CD14-positive monocyte (primary cell): Measurements from ENCODE around the gene INPP5K. TPM values are rescaled to one million over a fixed set of nuclear protein-coding genes. Genes with fewer than 3 reads are reported as not detected.

ENCODE experiments used
- DNase-seq, 3 donors: peaks; one replicate each; pipeline ENCODE4 v3.0.0-alpha.2; 2011 to 2022
- H2AFZ ChIP-seq: 2 replicates; pipeline ENCODE4 v1.6.0; 2012; ENCODE audit warnings: mild to moderate bottlenecking, low read depth, low read length, inconsistent platforms; ENCODE audit not compliant: insufficient read depth, poor library complexity, severe bottlenecking
- H3K27ac ChIP-seq, 2 donors: 1 replicate in 1 of 2; 2 replicates in 1 of 2; pipeline ENCODE4 v1.5.1; 2012 to 2013; ENCODE audit warnings: low read length in 2 of 2, control low read depth in 1 of 2, inconsistent platforms in 1 of 2, low read depth in 1 of 2, mild to moderate bottlenecking in 1 of 2
- H3K27me3 ChIP-seq, 2 donors: one replicate each; pipeline versions ENCODE4 v1.6.0 to v1.6.1; 2011 to 2013; ENCODE audit warnings: low read length in 2 of 2; ENCODE audit not compliant: control insufficient read depth in 2 of 2, insufficient read depth in 2 of 2
- H3K36me3 ChIP-seq, 2 donors: replicated peaks in 1 of 2; 1 replicate in 1 of 2; 2 replicates in 1 of 2; pipeline versions ENCODE4 v1.5.1 to v1.6.1; 2012 to 2013; ENCODE audit warnings: low read length in 2 of 2, control low read depth in 1 of 2, inconsistent platforms in 1 of 2, mild to moderate bottlenecking in 1 of 2; ENCODE audit not compliant: insufficient read depth in 2 of 2, control insufficient read depth in 1 of 2
- H3K4me1 ChIP-seq, 2 donors: 1 replicate in 1 of 2; 2 replicates in 1 of 2; pipeline versions ENCODE4 v1.5.1 to v1.6.1; 2012 to 2013; ENCODE audit warnings: low read length in 2 of 2, control low read depth in 1 of 2, inconsistent platforms in 1 of 2, mild to moderate bottlenecking in 1 of 2, moderate library complexity in 1 of 2; ENCODE audit not compliant: insufficient read depth in 2 of 2, control insufficient read depth in 1 of 2
- H3K4me2 ChIP-seq: replicated peaks from 2 replicates; pipeline ENCODE3; 2012; ENCODE audit warnings: low read length, moderate library complexity, mild to moderate bottlenecking; ENCODE audit not compliant: poor library complexity, severe bottlenecking; ENCODE audit errors: extremely low read depth
- H3K4me3 ChIP-seq, 3 experiments: fragments of 200-600 bp in 1 of 3; sonication (generic) in 1 of 3; replicated peaks in 1 of 3; 1 replicate in 2 of 3; 2 replicates in 1 of 3; pipeline ENCODE4 v1.5.1; 2011 to 2013; ENCODE audit warnings: low read length in 3 of 3, mild to moderate bottlenecking in 3 of 3, control low read depth in 2 of 3, low read depth in 2 of 3, inconsistent platforms in 1 of 3, moderate library complexity in 1 of 3
- H3K79me2 ChIP-seq: 2 replicates; pipeline ENCODE4 v1.6.0; 2012; ENCODE audit warnings: mild to moderate bottlenecking, control low read depth, inconsistent platforms, low read length, moderate library complexity; ENCODE audit not compliant: insufficient read depth
- H3K9ac ChIP-seq: 2 replicates; pipeline ENCODE4 v1.6.0; 2017; ENCODE audit warnings: low read length, mild to moderate bottlenecking; ENCODE audit not compliant: insufficient read depth, poor library complexity, severe bottlenecking
- H3K9me3 ChIP-seq, 2 donors: replicated peaks in 1 of 2; 1 replicate in 1 of 2; 2 replicates in 1 of 2; pipeline versions ENCODE4 v1.5.1 to v1.6.1; 2012 to 2013; ENCODE audit warnings: low read length in 2 of 2, control low read depth in 1 of 2; ENCODE audit not compliant: control insufficient read depth in 1 of 2, insufficient read depth in 1 of 2
- H4K20me1 ChIP-seq: 2 replicates; pipeline ENCODE4 v1.6.0; 2012; ENCODE audit warnings: mild to moderate bottlenecking, low read length, control low read depth, moderate library complexity; ENCODE audit not compliant: insufficient read depth
- H3K27ac Mint-ChIP-seq, 7 donors: one replicate each; pipeline ENCODE4 v1.8.0; 2020; ENCODE audit warnings: mild to moderate bottlenecking in 7 of 7, mixed read lengths in 7 of 7, moderate library complexity in 6 of 7, inconsistent platforms in 2 of 7
- H3K27me3 Mint-ChIP-seq, 3 donors: one replicate each; pipeline ENCODE4 v1.8.0; 2021 to 2022; ENCODE audit warnings: low read depth in 3 of 3, mild to moderate bottlenecking in 3 of 3, mixed read lengths in 3 of 3, moderate library complexity in 3 of 3, inconsistent platforms in 1 of 3
- H3K36me3 Mint-ChIP-seq, 2 donors: one replicate each; pipeline ENCODE4 v1.8.0; 2020; ENCODE audit warnings: mixed read lengths in 2 of 2, inconsistent platforms in 1 of 2, mild to moderate bottlenecking in 1 of 2
- H3K4me1 Mint-ChIP-seq: one replicate; pipeline ENCODE4 v1.8.0; 2020; ENCODE audit warnings: mild to moderate bottlenecking, mixed read lengths
- H3K4me3 Mint-ChIP-seq, 2 donors: one replicate each; pipeline ENCODE4 v1.8.0; 2020; ENCODE audit warnings: mild to moderate bottlenecking in 2 of 2, mixed read lengths in 2 of 2, moderate library complexity in 1 of 2
- H3K9me3 Mint-ChIP-seq, 7 donors: one replicate each; pipeline ENCODE4 v1.8.0; 2020 to 2022; ENCODE audit warnings: mixed read lengths in 7 of 7, mild to moderate bottlenecking in 6 of 7, moderate library complexity in 6 of 7, inconsistent platforms in 2 of 7
- WGBS: methylation state at CpG from one replicate; pipeline ENCODE4 v1.1.5; 2013; ENCODE audit warnings: missing lambda C conversion rate; ENCODE audit not compliant: insufficient coverage; 5-methylcytosine and 5-hydroxymethylcytosine counted together
- intact Hi-C, 2 donors: fragments of 100-400 bp; cut with micrococcal nuclease; formaldehyde crosslinking; loops; one replicate each; pipeline versions ENCODE4 v1.15.0 to v1.15.1; 2023
- polyA plus RNA-seq, 3 donors: library from polyadenylated mRNA; depleted of rRNA in 1 of 3; unstranded in 2 of 3; stranded (reverse) in 1 of 3; fragments of 300-500 nt in 2 of 3; fragments of >200 nt in 1 of 3; fragmentation: Illumina TruSeq in 2 of 3; gene quantifications; 1 replicate in 2 of 3; 2 replicates in 1 of 3; pipeline ENCODE4 v1.2.3, GENCODE V29; 2012 to 2021
- TF ChIP-seq, protein P1 (sequence below): fragments of 200-600 bp; IDR thresholded peaks from one replicate; pipeline ENCODE4 v1.8.0; 2022; ENCODE audit warnings: antibody characterized with exemption, mild to moderate bottlenecking

INPP5K gene
- polyA plus RNA-seq, 3 donors, result 50.3 to 58.7 (median 53.0) TPM

DNA sequence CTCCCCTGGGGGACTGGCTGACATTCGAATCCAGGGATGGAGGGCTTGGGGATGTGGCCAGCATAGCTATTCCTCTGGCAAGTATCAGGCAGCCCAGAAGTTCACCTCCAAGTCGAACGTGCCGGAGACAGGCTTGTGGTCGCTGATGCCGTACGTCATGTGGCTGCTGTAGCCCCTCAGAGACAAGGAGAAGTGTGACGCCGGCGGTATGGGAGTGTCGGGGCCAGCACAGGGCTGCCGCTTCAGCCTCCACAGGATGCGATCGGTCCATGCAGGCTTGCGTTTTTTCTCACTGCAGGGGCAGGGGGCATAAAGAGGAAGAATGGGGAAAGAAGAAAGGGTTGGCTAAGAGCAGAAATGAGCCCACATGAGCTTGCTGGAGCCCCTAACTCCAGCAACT lies 18.6 kb downstream of the INPP5K start:
- Histone ChIP-seq H4K20me1 (peaks cover 19% of the 10 kb centered on the region), H3K9ac (no peak overlapping the region), H3K27ac (no peak overlapping the region), H3K4me3 (no peak overlapping the region), H2AFZ (no peak overlapping the region), H3K9me3 (no peaks in the 10 kb centered on the region), H3K4me2 (no peak overlapping the region), H3K27me3 (peaks cover under 1 to 13% of the 10 kb centered on the region in 2 donors), H3K4me1 (peaks cover 13% of the 10 kb centered on the region in 2 donors), H3K36me3 (peaks cover 32 to 63% of the 10 kb centered on the region in 2 donors), H3K79me2 (no peaks in the 10 kb centered on the region)
- Mint-ChIP-seq H3K27me3 (peaks cover 11 to 18% (median 16%) of the 10 kb centered on the region in 3 donors), H3K9me3 (no peaks in the 10 kb centered on the region), H3K4me3 (no peak overlapping the region), H3K36me3 (peaks cover 66 to 82% of the 10 kb centered on the region in 2 donors), H3K4me1 (peaks cover 13% of the 10 kb centered on the region), H3K27ac (no peak overlapping the region)
- DNase-seq, result no peak
- WGBS, result 81% methylated on average over 15 of the region's 15 CpGs
- TF ChIP-seq, protein P1, sequence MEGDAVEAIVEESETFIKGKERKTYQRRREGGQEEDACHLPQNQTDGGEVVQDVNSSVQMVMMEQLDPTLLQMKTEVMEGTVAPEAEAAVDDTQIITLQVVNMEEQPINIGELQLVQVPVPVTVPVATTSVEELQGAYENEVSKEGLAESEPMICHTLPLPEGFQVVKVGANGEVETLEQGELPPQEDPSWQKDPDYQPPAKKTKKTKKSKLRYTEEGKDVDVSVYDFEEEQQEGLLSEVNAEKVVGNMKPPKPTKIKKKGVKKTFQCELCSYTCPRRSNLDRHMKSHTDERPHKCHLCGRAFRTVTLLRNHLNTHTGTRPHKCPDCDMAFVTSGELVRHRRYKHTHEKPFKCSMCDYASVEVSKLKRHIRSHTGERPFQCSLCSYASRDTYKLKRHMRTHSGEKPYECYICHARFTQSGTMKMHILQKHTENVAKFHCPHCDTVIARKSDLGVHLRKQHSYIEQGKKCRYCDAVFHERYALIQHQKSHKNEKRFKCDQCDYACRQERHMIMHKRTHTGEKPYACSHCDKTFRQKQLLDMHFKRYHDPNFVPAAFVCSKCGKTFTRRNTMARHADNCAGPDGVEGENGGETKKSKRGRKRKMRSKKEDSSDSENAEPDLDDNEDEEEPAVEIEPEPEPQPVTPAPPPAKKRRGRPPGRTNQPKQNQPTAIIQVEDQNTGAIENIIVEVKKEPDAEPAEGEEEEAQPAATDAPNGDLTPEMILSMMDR, result no peak
- intact Hi-C loops, result no loop called here

DNA sequence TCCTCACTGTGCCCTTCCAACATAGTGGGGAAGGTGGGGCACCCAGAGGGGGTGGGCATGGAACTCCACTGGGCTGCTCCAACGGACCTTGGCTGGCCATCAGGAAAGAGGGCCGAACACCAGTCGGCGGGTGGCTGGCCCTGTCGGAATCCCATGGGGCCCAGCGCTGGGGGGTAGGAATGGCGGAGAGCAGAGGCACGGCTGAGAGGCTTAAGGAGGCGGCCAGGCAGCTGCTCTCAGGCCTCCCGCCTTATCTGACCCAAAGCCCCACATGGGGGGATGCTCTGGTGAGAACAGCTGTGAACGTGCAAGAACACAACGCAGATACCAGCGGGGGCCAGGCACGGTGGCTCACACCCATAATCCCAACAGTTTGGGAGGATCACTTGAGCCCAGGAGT lies 19.5 kb downstream of the INPP5K start:
- TF ChIP-seq, protein P1, result no peak
- no peak for DNase-seq
- Histone ChIP-seq H3K9ac (no peak overlapping the region), H3K4me2 (no peak overlapping the region), H3K4me1 (peaks cover 23% of the 10 kb centered on the region in 2 donors), H3K4me3 (no peak overlapping the region), H4K20me1 (peaks cover 28% of the 10 kb centered on the region), H2AFZ (no peak overlapping the region), H3K36me3 (peaks cover 32 to 55% of the 10 kb centered on the region in 2 donors), H3K9me3 (no peaks in the 10 kb centered on the region), H3K27me3 (peaks cover 3 to 23% of the 10 kb centered on the region in 2 donors), H3K79me2 (no peaks in the 10 kb centered on the region), H3K27ac (no peak overlapping the region)
- H3K4me1 Mint-ChIP-seq, result peaks cover 23% of the 10 kb centered on the region
- no peak overlapping the region for H3K4me3 Mint-ChIP-seq
- no peak overlapping the region for H3K27ac Mint-ChIP-seq
- peaks cover 62 to 74% of the 10 kb centered on the region in 2 donors for H3K36me3 Mint-ChIP-seq
- WGBS, result 98% methylated on average over 14 of the region's 14 CpGs
- H3K27me3 Mint-ChIP-seq, result peaks cover 20 to 28% (median 25%) of the 10 kb centered on the region in 3 donors
- peaks cover 0 to 2% (median 0%) of the 10 kb centered on the region in 7 donors for H3K9me3 Mint-ChIP-seq
- intact Hi-C loops, result no loop called here
